ENCODE data around the gene TTC16. TPM values are rescaled to one million over a fixed set of nuclear protein-coding genes. Genes with fewer than 3 reads are reported as not detected.

Gene TTC16
- total and polyA plus RNA-seq, 12 donors, result under 0.01 to 1.0 (median 0.32) TPM; not detected in 2

GRCh38 chr9:127716412-127716811, 533 bp downstream of the TTC16 start:
- Histone ChIP-seq H3K4me1 (replicated peaks in 1 of 2) (peaks cover 14 to 22% of the 10 kb centered on the region in 2 donors), H3K9me3 (replicated peaks in 1 of 3) (no peaks in the 10 kb centered on the region), H3K4me3 (peak overlapping the region in 1 of 4 donors; percentile 87), H3K36me3 (replicated peaks in 1 of 2) (no peaks in the 10 kb centered on the region), H3K27me3 (no peaks in the 10 kb centered on the region), H3K27ac (peak overlapping the region in 2 of 5 donors; percentile 80 to 85)
- TF ChIP-seq CTCF (IDR thresholded peaks at IDR 0.05) (no peak), POLR2A (IDR thresholded peaks at IDR 0.05) (no peak)
- 55 to 70% (median 62%) methylated on average over 6 to 9 of the region's 9 CpGs for WGBS, 4 donors
- no peak for DNase-seq
- intact Hi-C loops (cut with DNase I), result no loop called here

GRCh38 chr9:127717766-127718165, 1.9 kb downstream of the TTC16 start:
- peak overlapping the region in 1 of 5 donors; percentile 37 for H3K27ac ChIP-seq
- intact Hi-C loops (cut with DNase I), result no loop called here
- H3K9me3 ChIP-seq (replicated peaks in 1 of 3), result no peaks in the 10 kb centered on the region
- no peaks in the 10 kb centered on the region for H3K36me3 ChIP-seq (replicated peaks in 1 of 2)
- no peaks in the 10 kb centered on the region for H3K27me3 ChIP-seq
- 61 to 75% (median 72%) methylated on average over 5 of the region's 5 CpGs for WGBS, 4 donors
- H3K4me3 ChIP-seq, result no peak overlapping the region
- peak; percentile 71 to 83 (median 77) for DNase-seq
- no peak for TF ChIP-seq CTCF (IDR thresholded peaks at IDR 0.05)
- no peak for TF ChIP-seq POLR2A (IDR thresholded peaks at IDR 0.05)
- peaks cover 14 to 22% of the 10 kb centered on the region in 2 donors for H3K4me1 ChIP-seq (replicated peaks in 1 of 2)

GRCh38 chr9:127720031-127720864, 4.4 kb downstream of the TTC16 start:
- no peaks in the 10 kb centered on the region for H3K27me3 ChIP-seq
- no peak for TF ChIP-seq CTCF (IDR thresholded peaks at IDR 0.05)
- TF ChIP-seq POLR2A (IDR thresholded peaks at IDR 0.05), result no peak
- peaks cover 6 to 13% of the 10 kb centered on the region in 2 donors for H3K4me1 ChIP-seq (replicated peaks in 1 of 2)
- H3K36me3 ChIP-seq (replicated peaks in 1 of 2), result no peaks in the 10 kb centered on the region
- 76 to 85% (median 81%) methylated on average over 7 to 12 of the region's 12 CpGs for WGBS, 4 donors
- intact Hi-C loops (cut with DNase I), result no loop called here
- H3K9me3 ChIP-seq (replicated peaks in 1 of 3), result no peaks in the 10 kb centered on the region
- H3K27ac ChIP-seq, result no peak overlapping the region
- DNase-seq, result no peak
- no peak overlapping the region for H3K4me3 ChIP-seq

- no peaks in the 10 kb centered on the region for H3K36me3 ChIP-seq (replicated peaks in 1 of 2)
- H3K27me3 ChIP-seq, result no peaks in the 10 kb centered on the region
- H3K4me1 ChIP-seq (replicated peaks in 1 of 2), result peaks cover 6 to 13% of the 10 kb centered on the region in 2 donors
- H3K4me3 ChIP-seq, result no peak overlapping the region
- no peaks in the 10 kb centered on the region for H3K9me3 ChIP-seq (replicated peaks in 1 of 3)
- no peak overlapping the region for H3K27ac ChIP-seq
- TF ChIP-seq POLR2A (IDR thresholded peaks at IDR 0.05), result no peak
- TF ChIP-seq CTCF (IDR thresholded peaks at IDR 0.05), result no peak
- DNase-seq, result no peak
- intact Hi-C loops (cut with DNase I), result no loop called here
Measured at GRCh38 chr9:127720865-127721227, 5.0 kb downstream of the TTC16 start.
